HepG2 (cell line): ENCODE results near the gene TMEM141. TPM values are rescaled to one million over a fixed set of nuclear protein-coding genes. Genes with fewer than 3 reads are reported as not detected.

Experiments used
- DRAP1 ChIP-seq: IDR thresholded peaks from 2 replicates; pipeline ENCODE4 v1.6.1; 2016; ENCODE audit warnings: missing genetic modification reagents, missing compliant biosample characterization
- FOSL2 ChIP-seq: sonication (generic); formaldehyde crosslinking; IDR thresholded peaks from 2 replicates; pipeline ENCODE4 v1.4.0; 2020; ENCODE audit warnings: missing genetic modification reagents
- KDM5B ChIP-seq: sonication (generic); formaldehyde crosslinking; IDR thresholded peaks from 2 replicates; pipeline ENCODE4 v1.4.0; 2020; ENCODE audit warnings: missing genetic modification reagents, mild to moderate bottlenecking, borderline replicate concordance
- NFIB ChIP-seq: sonication (generic); formaldehyde crosslinking; IDR thresholded peaks from 2 replicates; pipeline ENCODE4 v1.9.0; 2021; ENCODE audit warnings: missing genetic modification reagents, mild to moderate bottlenecking, borderline replicate concordance
- RARG ChIP-seq: sonication (generic); formaldehyde crosslinking; IDR thresholded peaks from 2 replicates; pipeline ENCODE4 v1.4.0; 2020; ENCODE audit warnings: low read depth, mild to moderate bottlenecking, missing genetic modification reagents
- SMYD3 ChIP-seq: sonication (generic); formaldehyde crosslinking; IDR thresholded peaks from 2 replicates; pipeline ENCODE4 v1.8.1; 2023; ENCODE audit warnings: mild to moderate bottlenecking, missing genetic modification reagents
- SOX6 ChIP-seq, 2 experiments: fragments of 450-650 bp in 1 of 2; sonication (generic) in 1 of 2; formaldehyde crosslinking in 1 of 2; IDR thresholded peaks; 2 replicates each; pipeline versions ENCODE4 v1.4.0 to v1.6.1; 2017 to 2020; ENCODE audit warnings: antibody characterized with exemption in 1 of 2, mild to moderate bottlenecking in 1 of 2, missing genetic modification reagents in 1 of 2
- ZNF280B ChIP-seq: sonication (generic); formaldehyde crosslinking; IDR thresholded peaks from 2 replicates; pipeline ENCODE4 v1.5.0; 2020; ENCODE audit warnings: missing genetic modification reagents, mild to moderate bottlenecking, borderline replicate concordance
- ZNF318 ChIP-seq: sonication (generic); formaldehyde crosslinking; IDR thresholded peaks from 2 replicates; pipeline ENCODE4 v1.4.0; 2020; ENCODE audit warnings: mild to moderate bottlenecking, missing genetic modification reagents
- ZNF556 ChIP-seq: sonication (generic); formaldehyde crosslinking; IDR thresholded peaks from 2 replicates; pipeline ENCODE4 v1.4.0; 2020; ENCODE audit warnings: mild to moderate bottlenecking, missing genetic modification reagents, borderline replicate concordance
- ZNF562 ChIP-seq: sonication (generic); formaldehyde crosslinking; IDR thresholded peaks from 2 replicates; pipeline ENCODE4 v1.8.0; 2022; ENCODE audit warnings: missing genetic modification reagents, borderline replicate concordance
- ZNF713 ChIP-seq: sonication (generic); formaldehyde crosslinking; IDR thresholded peaks from 2 replicates; pipeline ENCODE4 v1.4.0; 2020; ENCODE audit warnings: mild to moderate bottlenecking, missing genetic modification reagents
- polyA plus RNA-seq, 8 experiments: library from polyadenylated mRNA; depleted of rRNA in 3 of 8; stranded (reverse) in 7 of 8; unstranded in 1 of 8; fragments of >200 nt; fragmentation: Illumina TruSeq in 4 of 8; extraction: Trizol in 4 of 8; gene quantifications; 2 replicates each; pipeline versions ENCODE4 v1.2.1 to v1.2.3, GENCODE V29; 2011 to 2016; ENCODE audit warnings: low read depth in 4 of 8, missing spikeins in 1 of 8, mixed read lengths in 1 of 8; ENCODE audit not compliant: insufficient read depth in 1 of 8
- total RNA-seq, 5 experiments: library from RNA; depleted of rRNA; stranded (reverse); fragments of >200 nt; fragmentation: Illumina TruSeq; extraction: Trizol; gene quantifications; 2 replicates each; pipeline ENCODE4 v1.2.3, GENCODE V29; 2016; ENCODE audit warnings: low read depth in 1 of 5
- TF ChIP-seq, protein P1 (sequence below): sonication (generic); formaldehyde crosslinking; IDR thresholded peaks from 2 replicates; pipeline ENCODE4 v1.8.0; 2022; ENCODE audit warnings: mild to moderate bottlenecking, missing genetic modification reagents, moderate library complexity
- TF ChIP-seq, protein P2 (sequence below): IDR thresholded peaks from 2 replicates; pipeline ENCODE4 v1.6.1; 2016; ENCODE audit warnings: missing compliant biosample characterization, missing genetic modification reagents, borderline replicate concordance

TMEM141 gene
- total and polyA plus RNA-seq, 2 of the 13 experiments (the other 11 are each of a cell fraction or from before 2014, with no cell fraction given), result 81.0 to 202 TPM

- TF ChIP-seq, protein P1, sequence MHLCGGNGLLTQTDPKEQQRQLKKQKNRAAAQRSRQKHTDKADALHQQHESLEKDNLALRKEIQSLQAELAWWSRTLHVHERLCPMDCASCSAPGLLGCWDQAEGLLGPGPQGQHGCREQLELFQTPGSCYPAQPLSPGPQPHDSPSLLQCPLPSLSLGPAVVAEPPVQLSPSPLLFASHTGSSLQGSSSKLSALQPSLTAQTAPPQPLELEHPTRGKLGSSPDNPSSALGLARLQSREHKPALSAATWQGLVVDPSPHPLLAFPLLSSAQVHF (CRISPR knock-in tag), result no peak
- TF ChIP-seq ZNF556 (CRISPR knock-in tag) (no peak), KDM5B (no peak), ZNF318 (CRISPR knock-in tag) (no peak), NFIB (CRISPR knock-in tag) (no peak), ZNF713 (CRISPR knock-in tag) (no peak), ZNF562 (CRISPR knock-in tag) (no peak), SMYD3 (CRISPR knock-in tag) (no peak), SOX6 (IDR thresholded peaks at IDR 0.05) (no peak), SOX6 (CRISPR knock-in tag; IDR thresholded peaks at IDR 0.05) (no peak), RARG (no peak), ZNF280B (CRISPR knock-in tag) (no peak), DRAP1 (CRISPR knock-in tag) (no peak), FOSL2 (CRISPR knock-in tag) (no peak)
- TF ChIP-seq, protein P2, sequence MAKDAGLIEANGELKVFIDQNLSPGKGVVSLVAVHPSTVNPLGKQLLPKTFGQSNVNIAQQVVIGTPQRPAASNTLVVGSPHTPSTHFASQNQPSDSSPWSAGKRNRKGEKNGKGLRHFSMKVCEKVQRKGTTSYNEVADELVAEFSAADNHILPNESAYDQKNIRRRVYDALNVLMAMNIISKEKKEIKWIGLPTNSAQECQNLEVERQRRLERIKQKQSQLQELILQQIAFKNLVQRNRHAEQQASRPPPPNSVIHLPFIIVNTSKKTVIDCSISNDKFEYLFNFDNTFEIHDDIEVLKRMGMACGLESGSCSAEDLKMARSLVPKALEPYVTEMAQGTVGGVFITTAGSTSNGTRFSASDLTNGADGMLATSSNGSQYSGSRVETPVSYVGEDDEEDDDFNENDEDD (CRISPR knock-in tag), result no peak
Observed at GRCh38 chr9:136746621-136747020, 44.5 kb upstream of the TMEM141 start (continued).
